Gastrocnemius medialis (tissue), 4 donors: ENCODE measurements around the gene FCRL4.

ENCODE experiments used
- POLR2A ChIP-seq, 2 donors: fragments of 450-650 bp; IDR thresholded peaks; one replicate each; pipeline ENCODE4 v1.6.1; 2017; ENCODE audit warnings: antibody characterized with exemption in 2 of 2, mild to moderate bottlenecking in 2 of 2, moderate library complexity in 2 of 2
- TF ChIP-seq, protein P1 (sequence below), 5 experiments: fragments of 450-650 bp in 3 of 5; fragments of 200-600 bp in 2 of 5; sonication (generic) in 2 of 5; IDR thresholded peaks in 4 of 5; conservative IDR thresholded peaks in 1 of 5; 1 replicate in 4 of 5; 2 replicates in 1 of 5; pipeline ENCODE4 v1.5.1; 2016 to 2019; ENCODE audit warnings: antibody characterized with exemption in 5 of 5, mild to moderate bottlenecking in 3 of 5, moderate library complexity in 3 of 5

- TF ChIP-seq POLR2A (IDR thresholded peaks at IDR 0.05), result no peak
- TF ChIP-seq, protein P1, sequence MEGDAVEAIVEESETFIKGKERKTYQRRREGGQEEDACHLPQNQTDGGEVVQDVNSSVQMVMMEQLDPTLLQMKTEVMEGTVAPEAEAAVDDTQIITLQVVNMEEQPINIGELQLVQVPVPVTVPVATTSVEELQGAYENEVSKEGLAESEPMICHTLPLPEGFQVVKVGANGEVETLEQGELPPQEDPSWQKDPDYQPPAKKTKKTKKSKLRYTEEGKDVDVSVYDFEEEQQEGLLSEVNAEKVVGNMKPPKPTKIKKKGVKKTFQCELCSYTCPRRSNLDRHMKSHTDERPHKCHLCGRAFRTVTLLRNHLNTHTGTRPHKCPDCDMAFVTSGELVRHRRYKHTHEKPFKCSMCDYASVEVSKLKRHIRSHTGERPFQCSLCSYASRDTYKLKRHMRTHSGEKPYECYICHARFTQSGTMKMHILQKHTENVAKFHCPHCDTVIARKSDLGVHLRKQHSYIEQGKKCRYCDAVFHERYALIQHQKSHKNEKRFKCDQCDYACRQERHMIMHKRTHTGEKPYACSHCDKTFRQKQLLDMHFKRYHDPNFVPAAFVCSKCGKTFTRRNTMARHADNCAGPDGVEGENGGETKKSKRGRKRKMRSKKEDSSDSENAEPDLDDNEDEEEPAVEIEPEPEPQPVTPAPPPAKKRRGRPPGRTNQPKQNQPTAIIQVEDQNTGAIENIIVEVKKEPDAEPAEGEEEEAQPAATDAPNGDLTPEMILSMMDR (IDR thresholded peaks at IDR 0.05 in 4 of 5, conservative IDR thresholded peaks at IDR 0.05 in 1 of 5), result no peak
These were observed 24.6 kb upstream of the FCRL4 start for GRCh38 chr1:157622471-157622870.
